ENCODE data around the gene MS4A6E. TPM values are rescaled to one million over a fixed set of nuclear protein-coding genes. Genes with fewer than 3 reads are reported as not detected.

The MS4A6E gene
- total RNA-seq, 4 donors from 2014 or later, result not detected

- 74% methylated on average over 2 of the region's 2 CpGs for WGBS
- DNase-seq (ENCODE audit: extremely low spot score), result no peak
- peak overlapping the region in 3 of 4 donors; percentile 5 to 26 (median 23) for H3K27ac ChIP-seq (replicated peaks in 1 of 4)
- no peaks in the 10 kb centered on the region for H3K9me3 ChIP-seq
- H3K4me1 ChIP-seq, result no peaks in the 10 kb centered on the region
- H3K4me3 ChIP-seq, result no peak overlapping the region
- intact Hi-C loops (cut with DNase I), result no loop called here
- H3K36me3 ChIP-seq, result no peaks in the 10 kb centered on the region
- peaks cover 0 to 5% (median 0%) of the 10 kb centered on the region in 4 donors for H3K27me3 ChIP-seq
- no peak for TF ChIP-seq POLR2A (IDR thresholded peaks at IDR 0.05; ENCODE audit: low read depth)
- TF ChIP-seq POLR2AphosphoS5 (IDR thresholded peaks at IDR 0.05), result peak in 1 of 2 donors; percentile 24
These were observed 50.5 kb downstream of the MS4A6E start for GRCh38 chr11:60377401-60378136.

GRCh38 chr11:60378354-60378753 is 51.3 kb downstream of the MS4A6E start, which contains the start of gene MS4A7:
TSS of gene MS4A7 (plus strand) at chr11:60378532. CDS start at chr11:60383142, 4,610 bp downstream.
- H3K9me3 ChIP-seq, result no peaks in the 10 kb centered on the region
- TF ChIP-seq EP300 (IDR thresholded peaks at IDR 0.05), result no peak
- TF ChIP-seq POLR2AphosphoS5 (IDR thresholded peaks at IDR 0.05), result peak; percentile 21 to 70
- H3K36me3 ChIP-seq, result no peaks in the 10 kb centered on the region
- H3K27ac ChIP-seq (replicated peaks in 1 of 4), result peak within 1 kb of the TSS in 3 of 4 donors; percentile 21 to 41 (median 26)
- H3K4me1 ChIP-seq, result no peaks in the 10 kb centered on the region
- H3K27me3 ChIP-seq, result peaks cover 0 to 5% (median 0%) of the 10 kb centered on the region in 4 donors
- DNase-seq (ENCODE audit: extremely low spot score), result no peak
- WGBS, result 40% methylated on average over 3 of the region's 3 CpGs
- intact Hi-C loops (cut with DNase I), result no loop called here
- peak within 1 kb of the TSS; percentile 20 to 41 (median 27) for H3K4me3 ChIP-seq

- 34% methylated on average over 5 of the region's 5 CpGs for WGBS
- H3K4me1 ChIP-seq, result no peaks in the 10 kb centered on the region
- H3K27ac ChIP-seq (replicated peaks in 1 of 4), result no peak overlapping the region
- DNase-seq (ENCODE audit: extremely low spot score), result no peak
- no peak overlapping the region for H3K4me3 ChIP-seq
- intact Hi-C loops (cut with DNase I), result no loop called here
- no peaks in the 10 kb centered on the region for H3K36me3 ChIP-seq
- TF ChIP-seq POLR2A (IDR thresholded peaks at IDR 0.05; ENCODE audit: low read depth) (no peak), POLR2AphosphoS5 (IDR thresholded peaks at IDR 0.05) (no peak), EP300 (IDR thresholded peaks at IDR 0.05) (no peak), CTCF (IDR thresholded peaks at IDR 0.05) (no peak)
- no peaks in the 10 kb centered on the region for H3K27me3 ChIP-seq
- H3K9me3 ChIP-seq, result no peaks in the 10 kb centered on the region
These were observed 62.3 kb downstream of the MS4A6E start for GRCh38 chr11:60389279-60389910.

GRCh38 chr11:60390419-60390818 is 63.4 kb downstream of the MS4A6E start:
- Histone ChIP-seq H3K4me1 (no peaks in the 10 kb centered on the region), H3K9me3 (no peaks in the 10 kb centered on the region), H3K36me3 (no peaks in the 10 kb centered on the region), H3K27ac (replicated peaks in 1 of 4) (no peak overlapping the region), H3K4me3 (no peak overlapping the region), H3K27me3 (no peaks in the 10 kb centered on the region)
- TF ChIP-seq POLR2A (IDR thresholded peaks at IDR 0.05; ENCODE audit: low read depth), result no peak
- TF ChIP-seq POLR2AphosphoS5 (IDR thresholded peaks at IDR 0.05), result no peak
- TF ChIP-seq CTCF (IDR thresholded peaks at IDR 0.05), result no peak
- intact Hi-C loops (cut with DNase I), result no loop called here
- DNase-seq (ENCODE audit: extremely low spot score), result no peak

Other genes with a start within 250 kb of the MS4A6E start
- gene MS4A2, start 238.6 kb upstream of the MS4A6E start, total RNA-seq, result 1 to 10 TPM in 3 of 4 donors, under 1 TPM in 1; 0.32 to 6.0 (median 2.6) TPM
- 100 to 1,000 TPM in 1 of 4 donors, 10 to 100 TPM in 3; 47.4 to 143 (median 58.3) TPM for gene MS4A6A, start 144.2 kb upstream of the MS4A6E start, total RNA-seq
- 1 to 10 TPM in 3 of 4 donors, under 1 TPM in 1; 0.91 to 7.9 (median 2.8) TPM for gene MS4A4E, start 84.1 kb upstream of the MS4A6E start, total RNA-seq
- 10 to 100 TPM; 12.3 to 64.6 (median 19.3) TPM for gene MS4A4A, start 46.6 kb upstream of the MS4A6E start, total RNA-seq
- gene MS4A7, start 51.3 kb downstream of the MS4A6E start, total RNA-seq, result 10 to 100 TPM; 20.3 to 30.7 (median 25.6) TPM
- 1 to 10 TPM; 1.6 to 3.7 (median 2.2) TPM for gene MS4A14, start 69.2 kb downstream of the MS4A6E start, total RNA-seq
- not detected for gene MS4A5, start 102.3 kb downstream of the MS4A6E start, total RNA-seq
- gene MS4A1, start 128.6 kb downstream of the MS4A6E start, total RNA-seq, result under 1 TPM in 3 of 4 donors, not detected in 1; 0.13 to 0.99 (median 0.23) TPM
- 1 to 10 TPM in 1 of 4 donors, not detected in 3; 1.8 TPM for gene MS4A12, start 165.5 kb downstream of the MS4A6E start, total RNA-seq
- not detected for gene MS4A13, start 188.1 kb downstream of the MS4A6E start, total RNA-seq